Measurements from ENCODE around the gene IPCEF1. TPM values are rescaled to one million over a fixed set of nuclear protein-coding genes. Genes with fewer than 3 reads are reported as not detected.

The IPCEF1 gene
- total RNA-seq = 0.15 and 0.46 TPM in 2 replicates
- polyA plus RNA-seq = not detected in 2 replicates

GRCh38 chr6:154356690-154357089 is at the start of gene IPCEF1:
Gene IPCEF1 (minus strand): TSS chr6:154356803. CDS start chr6:154265947, 90,856 bp downstream.
- no peak for DNase-seq (ENCODE audit: low read depth in 1 of 2, low spot score in 1 of 2)
- Histone ChIP-seq H3K36me3 (no peaks in the 10 kb centered on the region), H3K27ac (no peak within 1 kb of the TSS), H3K4me3 (no peak within 1 kb of the TSS), H3K9me3 (ENCODE audit: low read depth) (no peaks in the 10 kb centered on the region), H3K27me3 (no peaks in the 10 kb centered on the region), H3K4me1 (ENCODE audit: low read depth) (no peaks in the 10 kb centered on the region)
- TF ChIP-seq, protein P1, sequence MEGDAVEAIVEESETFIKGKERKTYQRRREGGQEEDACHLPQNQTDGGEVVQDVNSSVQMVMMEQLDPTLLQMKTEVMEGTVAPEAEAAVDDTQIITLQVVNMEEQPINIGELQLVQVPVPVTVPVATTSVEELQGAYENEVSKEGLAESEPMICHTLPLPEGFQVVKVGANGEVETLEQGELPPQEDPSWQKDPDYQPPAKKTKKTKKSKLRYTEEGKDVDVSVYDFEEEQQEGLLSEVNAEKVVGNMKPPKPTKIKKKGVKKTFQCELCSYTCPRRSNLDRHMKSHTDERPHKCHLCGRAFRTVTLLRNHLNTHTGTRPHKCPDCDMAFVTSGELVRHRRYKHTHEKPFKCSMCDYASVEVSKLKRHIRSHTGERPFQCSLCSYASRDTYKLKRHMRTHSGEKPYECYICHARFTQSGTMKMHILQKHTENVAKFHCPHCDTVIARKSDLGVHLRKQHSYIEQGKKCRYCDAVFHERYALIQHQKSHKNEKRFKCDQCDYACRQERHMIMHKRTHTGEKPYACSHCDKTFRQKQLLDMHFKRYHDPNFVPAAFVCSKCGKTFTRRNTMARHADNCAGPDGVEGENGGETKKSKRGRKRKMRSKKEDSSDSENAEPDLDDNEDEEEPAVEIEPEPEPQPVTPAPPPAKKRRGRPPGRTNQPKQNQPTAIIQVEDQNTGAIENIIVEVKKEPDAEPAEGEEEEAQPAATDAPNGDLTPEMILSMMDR (IDR thresholded peaks at IDR 0.05; ENCODE audit: low read depth, low read length) = no peak

- H3K9me3 ChIP-seq (ENCODE audit: low read depth) = no peaks in the 10 kb centered on the region
- no peak overlapping the region for H3K27ac ChIP-seq
- DNase-seq (ENCODE audit: low read depth in 1 of 2, low spot score in 1 of 2) = no peak
- H3K27me3 ChIP-seq = no peaks in the 10 kb centered on the region
- peaks cover 7% of the 10 kb centered on the region for H3K4me1 ChIP-seq (ENCODE audit: low read depth)
- TF ChIP-seq, protein P1 (IDR thresholded peaks at IDR 0.05; ENCODE audit: low read depth, low read length) = no peak
- no peak overlapping the region for H3K4me3 ChIP-seq
- peaks cover 5% of the 10 kb centered on the region for H3K36me3 ChIP-seq
Observed at GRCh38 chr6:154406301-154406700, 49.7 kb upstream of the IPCEF1 start.

GRCh38 chr6:154404791-154405400 is 48.3 kb upstream of the IPCEF1 start:
- peaks cover 5% of the 10 kb centered on the region for H3K36me3 ChIP-seq
- TF ChIP-seq, protein P1 (IDR thresholded peaks at IDR 0.05; ENCODE audit: low read depth, low read length) = no peak
- DNase-seq (ENCODE audit: low read depth in 1 of 2, low spot score in 1 of 2) = peak in 1 of 2 donors; percentile 45
- no peak overlapping the region for H3K4me3 ChIP-seq
- no peak overlapping the region for H3K27ac ChIP-seq
- H3K27me3 ChIP-seq = no peaks in the 10 kb centered on the region
- H3K9me3 ChIP-seq (ENCODE audit: low read depth) = no peaks in the 10 kb centered on the region
- H3K4me1 ChIP-seq (ENCODE audit: low read depth) = no peaks in the 10 kb centered on the region

- no peaks in the 10 kb centered on the region for H3K9me3 ChIP-seq (ENCODE audit: low read depth)
- H3K4me1 ChIP-seq (ENCODE audit: low read depth) = no peaks in the 10 kb centered on the region
- H3K36me3 ChIP-seq = peaks cover 5% of the 10 kb centered on the region
- H3K4me3 ChIP-seq = no peak overlapping the region
- DNase-seq (ENCODE audit: low read depth in 1 of 2, low spot score in 1 of 2) = peak in 1 of 2 donors; percentile 75
- TF ChIP-seq, protein P1 (IDR thresholded peaks at IDR 0.05; ENCODE audit: low read depth, low read length) = no peak
- no peak overlapping the region for H3K27ac ChIP-seq
- H3K27me3 ChIP-seq = no peaks in the 10 kb centered on the region
Observed at GRCh38 chr6:154403788-154404187, 47.2 kb upstream of the IPCEF1 start.

DNA sequence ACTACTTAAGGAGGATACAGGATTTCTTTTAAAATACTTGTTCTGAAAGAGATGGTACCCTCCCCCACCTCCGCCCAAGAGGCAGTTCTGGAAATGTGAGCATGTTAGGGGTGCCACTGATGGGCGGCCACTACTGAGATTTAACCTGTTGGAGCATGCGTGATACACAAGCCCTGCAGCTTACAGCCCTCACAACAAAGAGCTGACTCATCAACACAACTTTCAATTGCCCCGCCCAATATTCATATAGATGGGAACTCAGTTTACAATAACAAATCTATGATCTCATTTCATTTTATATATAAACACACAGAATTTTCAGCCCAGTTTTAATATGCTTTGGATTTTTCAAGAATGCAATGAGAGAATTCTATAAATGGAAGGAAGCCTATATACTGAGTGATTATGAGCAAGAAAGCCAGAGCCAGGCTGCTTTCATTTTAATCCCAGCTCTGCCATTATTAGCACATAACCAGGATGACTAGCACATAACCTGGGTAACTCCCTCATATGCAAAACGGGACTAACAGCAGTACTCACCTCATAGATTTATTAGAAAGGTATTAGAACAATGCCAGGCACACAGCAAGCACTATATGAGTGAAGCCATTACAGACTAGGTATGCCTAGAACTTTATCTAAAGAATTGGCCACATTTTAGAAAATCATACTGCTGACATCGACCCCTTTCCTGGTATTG is 45.6 kb upstream of the IPCEF1 start:
- H3K36me3 ChIP-seq = peaks cover 5% of the 10 kb centered on the region
- no peaks in the 10 kb centered on the region for H3K9me3 ChIP-seq (ENCODE audit: low read depth)
- no peak overlapping the region for H3K4me3 ChIP-seq
- no peaks in the 10 kb centered on the region for H3K4me1 ChIP-seq (ENCODE audit: low read depth)
- TF ChIP-seq, protein P1 (IDR thresholded peaks at IDR 0.05; ENCODE audit: low read depth, low read length) = no peak
- no peak for DNase-seq (ENCODE audit: low read depth in 1 of 2, low spot score in 1 of 2)
- no peaks in the 10 kb centered on the region for H3K27me3 ChIP-seq
- H3K27ac ChIP-seq = no peak overlapping the region
